Calu3 (cell line): ENCODE data around the gene BEAN1. TPM values are rescaled to one million over a fixed set of nuclear protein-coding genes. Genes with fewer than 3 reads are reported as not detected.

ENCODE experiments used
- BruUV-seq: library from RNA; stranded (reverse); fragments of 400-500 nt; replicated peaks from 2 replicates; lab custom pipeline; 2021; lab: Mats Ljungman, UMichigan
- CTCF ChIA-PET: fragments of 300-600 bp; sonication (Branson Sonifier 250); formaldehyde crosslinking; loops from one replicate; lab custom pipeline; 2022; ENCODE audit warnings: antibody characterized with exemption; lab: Charles Lee
- DNase-seq: peaks from one replicate; pipeline ENCODE4 v3.0.0; 2022
- H3K27ac Mint-ChIP-seq: one replicate; pipeline ENCODE4 v1.8.0; 2022; ENCODE audit warnings: mixed read lengths; ENCODE audit not compliant: unreplicated experiment
- H3K27me3 Mint-ChIP-seq: one replicate; pipeline ENCODE4 v1.8.0; 2022; ENCODE audit warnings: mixed read lengths; ENCODE audit not compliant: unreplicated experiment
- H3K36me3 Mint-ChIP-seq: one replicate; pipeline ENCODE4 v1.8.0; 2022; ENCODE audit warnings: mild to moderate bottlenecking, moderate library complexity, mixed read lengths; ENCODE audit not compliant: insufficient read depth, unreplicated experiment
- H3K4me1 Mint-ChIP-seq: one replicate; pipeline ENCODE4 v1.8.0; 2022; ENCODE audit warnings: mild to moderate bottlenecking, low read depth, mixed read lengths; ENCODE audit not compliant: unreplicated experiment
- H3K4me3 Mint-ChIP-seq: one replicate; pipeline ENCODE4 v1.8.0; 2022; ENCODE audit warnings: mild to moderate bottlenecking, low read depth, moderate library complexity, mixed read lengths; ENCODE audit not compliant: unreplicated experiment
- H3K9me3 Mint-ChIP-seq: one replicate; pipeline ENCODE4 v1.8.0; 2022; ENCODE audit warnings: low read depth, mixed read lengths; ENCODE audit not compliant: unreplicated experiment
- intact Hi-C: fragments of 100-400 bp; cut with micrococcal nuclease; formaldehyde crosslinking; loops from one replicate; pipeline ENCODE4 v1.10.0; 2022; ENCODE audit not compliant: unreplicated experiment
- total RNA-seq: library from RNA; stranded (reverse); gene quantifications from 2 replicates; pipeline ENCODE4 v1.2.3, GENCODE V29; 2022
- TF ChIP-seq, protein P1 (sequence below): fragments of 200-600 bp; IDR thresholded peaks from one replicate; pipeline ENCODE4 v1.8.0; 2022; ENCODE audit warnings: antibody characterized with exemption; ENCODE audit not compliant: unreplicated experiment

Gene BEAN1
- total RNA-seq, 1 experiment from 2014 or later = 3.1 TPM

- H3K27ac Mint-ChIP-seq = no peak overlapping the region
- intact Hi-C loops = no loop called here
- H3K4me3 Mint-ChIP-seq = no peak overlapping the region
- no TSS peak for BruUV-seq
- no peaks in the 10 kb centered on the region for H3K36me3 Mint-ChIP-seq
- peaks cover 45% of the 10 kb centered on the region for H3K27me3 Mint-ChIP-seq
- H3K9me3 Mint-ChIP-seq = no peaks in the 10 kb centered on the region
- CTCF ChIA-PET = interaction anchor here (0.8 to 1.2 kb wide), 2 partner anchors 9 to 19 kb away, joined by 3 read pairs; no protein-coding TSS in a partner anchor
- TF ChIP-seq, protein P1, sequence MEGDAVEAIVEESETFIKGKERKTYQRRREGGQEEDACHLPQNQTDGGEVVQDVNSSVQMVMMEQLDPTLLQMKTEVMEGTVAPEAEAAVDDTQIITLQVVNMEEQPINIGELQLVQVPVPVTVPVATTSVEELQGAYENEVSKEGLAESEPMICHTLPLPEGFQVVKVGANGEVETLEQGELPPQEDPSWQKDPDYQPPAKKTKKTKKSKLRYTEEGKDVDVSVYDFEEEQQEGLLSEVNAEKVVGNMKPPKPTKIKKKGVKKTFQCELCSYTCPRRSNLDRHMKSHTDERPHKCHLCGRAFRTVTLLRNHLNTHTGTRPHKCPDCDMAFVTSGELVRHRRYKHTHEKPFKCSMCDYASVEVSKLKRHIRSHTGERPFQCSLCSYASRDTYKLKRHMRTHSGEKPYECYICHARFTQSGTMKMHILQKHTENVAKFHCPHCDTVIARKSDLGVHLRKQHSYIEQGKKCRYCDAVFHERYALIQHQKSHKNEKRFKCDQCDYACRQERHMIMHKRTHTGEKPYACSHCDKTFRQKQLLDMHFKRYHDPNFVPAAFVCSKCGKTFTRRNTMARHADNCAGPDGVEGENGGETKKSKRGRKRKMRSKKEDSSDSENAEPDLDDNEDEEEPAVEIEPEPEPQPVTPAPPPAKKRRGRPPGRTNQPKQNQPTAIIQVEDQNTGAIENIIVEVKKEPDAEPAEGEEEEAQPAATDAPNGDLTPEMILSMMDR = no peak
- no peaks in the 10 kb centered on the region for H3K4me1 Mint-ChIP-seq
- no peak for DNase-seq
These were observed 28.9 kb downstream of the BEAN1 start for GRCh38 chr16:66455970-66456369.

DNA sequence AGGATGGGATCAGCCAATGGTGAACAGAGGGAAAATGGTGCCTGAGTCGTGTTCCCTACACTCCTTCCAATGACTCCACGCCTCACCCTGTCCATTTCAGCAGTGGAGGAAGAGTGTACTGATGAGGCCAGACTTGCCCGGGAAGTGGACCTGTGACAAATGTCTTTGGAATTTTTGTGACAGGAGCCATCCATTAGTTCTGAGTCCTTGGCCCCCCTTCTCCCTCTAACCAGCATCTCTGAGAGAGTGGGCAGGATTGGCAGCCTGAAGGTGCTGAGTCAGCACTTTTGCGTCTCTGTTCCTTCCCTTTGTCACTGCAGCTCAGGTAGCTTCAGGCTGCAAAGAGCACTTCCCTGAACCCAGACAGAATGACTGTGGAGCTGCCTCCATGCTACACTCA, 30.8 kb downstream of the BEAN1 start:
- H3K36me3 Mint-ChIP-seq = no peaks in the 10 kb centered on the region
- BruUV-seq = no TSS peak
- H3K27ac Mint-ChIP-seq = no peak overlapping the region
- no peak for DNase-seq
- CTCF ChIA-PET = no interaction called here
- H3K27me3 Mint-ChIP-seq = peaks cover 64% of the 10 kb centered on the region
- TF ChIP-seq, protein P1 = no peak
- no peaks in the 10 kb centered on the region for H3K9me3 Mint-ChIP-seq
- intact Hi-C loops = no loop called here
- no peak overlapping the region for H3K4me3 Mint-ChIP-seq
- no peaks in the 10 kb centered on the region for H3K4me1 Mint-ChIP-seq

DNA sequence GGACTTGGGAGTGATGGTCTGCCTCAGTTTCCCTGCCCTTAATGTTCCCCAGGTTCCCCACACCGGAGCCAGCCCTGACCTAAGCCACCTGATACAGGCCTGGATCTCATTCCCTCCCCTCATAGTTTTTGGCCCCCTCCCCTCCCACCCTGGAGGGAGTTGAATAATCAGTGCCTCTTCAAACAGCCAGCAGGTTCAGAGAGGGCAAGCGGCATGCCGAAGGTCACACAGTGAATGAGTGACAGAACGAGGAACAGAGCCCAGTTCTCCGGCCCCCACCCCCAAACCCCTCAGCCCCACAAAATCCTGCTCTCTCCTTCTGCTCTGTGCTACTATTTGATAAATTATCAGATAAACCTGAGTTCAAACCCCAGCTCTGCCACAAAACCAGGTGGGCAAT, 31.2 kb downstream of the BEAN1 start:
- H3K27ac Mint-ChIP-seq = no peak overlapping the region
- peaks cover 68% of the 10 kb centered on the region for H3K27me3 Mint-ChIP-seq
- intact Hi-C loops = no loop called here
- H3K4me3 Mint-ChIP-seq = no peak overlapping the region
- BruUV-seq = no TSS peak
- CTCF ChIA-PET = no interaction called here
- no peaks in the 10 kb centered on the region for H3K36me3 Mint-ChIP-seq
- DNase-seq = no peak
- H3K9me3 Mint-ChIP-seq = no peaks in the 10 kb centered on the region
- TF ChIP-seq, protein P1 = no peak
- no peaks in the 10 kb centered on the region for H3K4me1 Mint-ChIP-seq

- H3K4me1 Mint-ChIP-seq = no peaks in the 10 kb centered on the region
- BruUV-seq = no TSS peak
- DNase-seq = no peak
- CTCF ChIA-PET = no interaction called here
- H3K27ac Mint-ChIP-seq = no peak overlapping the region
- H3K9me3 Mint-ChIP-seq = no peaks in the 10 kb centered on the region
- TF ChIP-seq, protein P1 = no peak
- peaks cover 74% of the 10 kb centered on the region for H3K27me3 Mint-ChIP-seq
- H3K4me3 Mint-ChIP-seq = no peak overlapping the region
- intact Hi-C loops = no loop called here
- H3K36me3 Mint-ChIP-seq = no peaks in the 10 kb centered on the region
These were observed 31.8 kb downstream of the BEAN1 start for GRCh38 chr16:66458853-66459252.
